22Rv1 (cell line): ENCODE results near the gene CPEB1.

Source experiments
- H3K27ac ChIP-seq: fragments of 450-650 bp; 2 replicates; pipeline ENCODE4 v1.5.1; 2017
- ZFX ChIP-seq: fragments of 450-650 bp; IDR thresholded peaks from 2 replicates; pipeline ENCODE4 v1.6.1; 2017; ENCODE audit warnings: antibody characterized with exemption, borderline replicate concordance
- TF ChIP-seq, protein P1 (sequence below): fragments of 450-650 bp; IDR thresholded peaks from 2 replicates; pipeline ENCODE4 v1.5.1; 2017; ENCODE audit warnings: mild to moderate bottlenecking

Gene CPEB1

DNA sequence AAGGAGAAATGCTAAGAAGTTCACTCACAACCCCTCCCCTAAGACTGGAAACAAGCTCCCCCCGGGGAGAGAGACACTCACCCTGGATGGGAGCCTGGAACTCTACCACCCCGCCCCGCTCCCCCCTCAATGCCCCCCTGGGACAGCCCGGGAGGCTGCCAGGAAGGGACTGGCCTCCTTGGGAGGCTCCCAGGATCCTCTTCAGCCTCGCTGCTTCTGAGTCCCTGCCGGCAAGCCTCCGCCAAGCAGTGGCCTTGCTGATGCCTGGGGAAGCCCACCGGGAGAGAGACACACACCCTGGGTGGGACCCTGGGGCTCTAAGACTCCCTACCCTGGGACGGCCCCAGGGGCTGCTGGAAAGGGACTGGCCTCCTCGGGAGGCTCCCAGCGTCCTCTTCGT lies 33.4 kb downstream of the CPEB1 start:
- TF ChIP-seq, protein P1, sequence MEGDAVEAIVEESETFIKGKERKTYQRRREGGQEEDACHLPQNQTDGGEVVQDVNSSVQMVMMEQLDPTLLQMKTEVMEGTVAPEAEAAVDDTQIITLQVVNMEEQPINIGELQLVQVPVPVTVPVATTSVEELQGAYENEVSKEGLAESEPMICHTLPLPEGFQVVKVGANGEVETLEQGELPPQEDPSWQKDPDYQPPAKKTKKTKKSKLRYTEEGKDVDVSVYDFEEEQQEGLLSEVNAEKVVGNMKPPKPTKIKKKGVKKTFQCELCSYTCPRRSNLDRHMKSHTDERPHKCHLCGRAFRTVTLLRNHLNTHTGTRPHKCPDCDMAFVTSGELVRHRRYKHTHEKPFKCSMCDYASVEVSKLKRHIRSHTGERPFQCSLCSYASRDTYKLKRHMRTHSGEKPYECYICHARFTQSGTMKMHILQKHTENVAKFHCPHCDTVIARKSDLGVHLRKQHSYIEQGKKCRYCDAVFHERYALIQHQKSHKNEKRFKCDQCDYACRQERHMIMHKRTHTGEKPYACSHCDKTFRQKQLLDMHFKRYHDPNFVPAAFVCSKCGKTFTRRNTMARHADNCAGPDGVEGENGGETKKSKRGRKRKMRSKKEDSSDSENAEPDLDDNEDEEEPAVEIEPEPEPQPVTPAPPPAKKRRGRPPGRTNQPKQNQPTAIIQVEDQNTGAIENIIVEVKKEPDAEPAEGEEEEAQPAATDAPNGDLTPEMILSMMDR = no peak
- TF ChIP-seq ZFX = no peak
- no peak overlapping the region for H3K27ac ChIP-seq

DNA sequence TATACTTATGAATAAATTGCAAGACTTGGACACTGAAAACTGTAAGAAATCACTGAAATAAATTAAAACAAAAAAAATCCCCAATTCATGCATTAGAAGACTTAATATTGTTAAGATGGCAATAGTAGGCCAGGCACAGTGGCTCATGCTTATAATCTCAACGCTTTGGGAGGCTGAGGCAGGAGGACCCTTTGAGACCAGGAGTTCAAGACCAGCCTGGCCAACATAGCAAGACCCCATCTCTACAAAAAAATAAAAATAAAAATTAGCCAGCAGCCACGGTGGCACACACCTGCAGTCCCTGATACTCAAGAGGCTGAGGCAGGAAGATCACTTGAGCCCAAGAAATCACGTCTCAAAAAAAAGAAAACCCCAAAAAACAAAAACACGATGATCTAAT lies 35.8 kb downstream of the CPEB1 start:
- TF ChIP-seq ZFX = no peak
- TF ChIP-seq, protein P1 = no peak
- H3K27ac ChIP-seq = no peak overlapping the region

DNA sequence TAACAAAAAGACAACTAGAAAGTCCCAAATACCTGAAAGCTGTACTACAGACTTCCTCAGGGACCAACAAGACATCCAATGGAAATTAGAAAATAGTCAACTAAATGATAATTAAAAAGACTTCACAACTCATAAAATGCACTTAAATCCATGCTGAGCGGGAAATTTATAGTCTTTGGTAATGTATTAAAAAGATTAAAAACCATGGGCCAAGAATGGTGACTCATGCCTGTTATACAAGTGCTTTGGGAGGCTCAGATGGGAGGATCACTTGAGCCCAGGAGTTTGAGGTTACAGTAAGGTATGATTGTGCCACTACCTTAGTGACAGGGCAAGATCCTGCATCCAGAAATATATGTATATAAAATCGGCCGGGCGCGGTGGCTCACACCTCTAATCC lies 45.0 kb downstream of the CPEB1 start:
- TF ChIP-seq ZFX = no peak
- TF ChIP-seq, protein P1 = no peak

DNA sequence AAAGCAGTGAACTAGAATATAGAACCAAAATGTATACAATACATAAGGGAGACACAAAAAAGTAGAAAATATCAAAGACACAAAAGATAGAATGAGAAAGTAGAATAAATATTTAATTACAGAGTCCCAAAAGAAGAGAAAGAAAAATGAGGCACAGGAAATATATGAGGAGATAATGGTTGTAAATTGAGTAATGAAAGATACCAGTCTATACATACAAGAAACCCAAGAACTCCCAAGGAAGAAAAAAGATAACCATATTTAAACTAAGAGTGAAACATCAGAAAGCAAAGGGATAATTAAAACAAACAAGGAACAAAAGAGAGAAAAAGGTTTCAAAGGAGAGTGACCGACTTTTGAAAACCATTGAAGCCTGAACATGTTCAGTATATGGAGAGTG lies 47.3 kb downstream of the CPEB1 start:
- no peak for TF ChIP-seq ZFX
- TF ChIP-seq, protein P1 = no peak
- no peak overlapping the region for H3K27ac ChIP-seq

More for the DNA sequence above, 45.0 kb downstream of the CPEB1 start:
- no peak overlapping the region for H3K27ac ChIP-seq

DNA sequence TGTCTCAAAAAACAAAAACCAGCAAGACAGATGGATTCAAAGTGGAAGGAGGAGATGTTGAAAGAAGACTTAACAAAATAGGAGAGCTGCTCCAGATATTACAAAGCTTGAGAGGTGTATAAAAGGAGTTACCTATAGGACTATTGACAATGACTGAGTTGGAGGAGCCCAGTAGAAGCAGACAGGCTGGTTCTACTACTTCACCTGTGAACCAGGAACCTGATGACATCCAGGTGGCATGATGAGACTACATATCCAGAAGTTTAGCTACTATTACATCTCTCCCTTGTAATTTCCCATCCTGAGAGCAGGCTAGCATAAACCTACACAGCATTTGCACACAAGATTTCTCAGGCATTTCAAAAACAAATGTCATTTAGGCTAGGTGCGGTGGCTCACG lies 49.3 kb downstream of the CPEB1 start:
- no peak for TF ChIP-seq ZFX
- TF ChIP-seq, protein P1 = no peak
- no peak overlapping the region for H3K27ac ChIP-seq

DNA sequence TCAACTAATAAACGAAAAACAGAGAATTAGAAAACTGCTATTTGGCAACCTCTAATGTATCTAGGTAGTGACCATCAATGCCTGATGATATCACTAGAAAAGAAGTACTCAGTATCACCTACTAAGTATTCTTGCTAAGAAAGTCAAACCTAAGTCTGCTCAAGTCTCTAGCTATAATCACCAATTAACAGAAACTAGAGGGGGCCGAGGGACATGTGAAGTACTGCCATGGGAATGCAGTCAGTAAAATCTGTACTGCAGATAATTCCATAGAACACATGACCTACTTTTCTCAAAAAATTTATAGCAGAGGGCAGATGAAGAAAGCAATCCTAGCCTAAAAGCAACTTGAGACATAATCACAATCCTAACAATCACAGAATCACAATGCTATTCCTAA lies 51.4 kb downstream of the CPEB1 start:
- no peak overlapping the region for H3K27ac ChIP-seq
- TF ChIP-seq ZFX = no peak
- TF ChIP-seq, protein P1 = no peak

DNA sequence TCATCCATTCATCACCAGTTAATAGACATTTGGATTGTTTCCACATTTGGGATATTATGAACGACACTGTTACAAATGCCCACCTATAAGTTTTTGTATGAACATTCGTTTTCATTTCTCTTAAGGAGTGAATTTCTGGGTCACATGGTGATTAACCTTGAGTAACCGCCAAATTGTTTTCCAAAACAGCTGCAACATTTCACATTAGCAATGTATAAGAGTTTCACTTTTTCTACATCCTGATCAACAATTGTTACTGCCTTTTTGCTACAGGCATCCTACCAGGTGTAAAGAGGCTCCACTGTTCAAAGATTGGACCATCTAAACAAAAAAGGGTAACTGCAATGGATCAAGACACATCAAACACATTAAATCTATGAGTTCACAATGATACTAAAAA lies 52.0 kb downstream of the CPEB1 start:
- TF ChIP-seq, protein P1 = no peak
- TF ChIP-seq ZFX = no peak
- no peak overlapping the region for H3K27ac ChIP-seq
